Suprapubic skin (tissue), 3 donors: ENCODE results near the gene FCGR3B.
"Not testable (repeated sequence)": the region's sequence is repeated elsewhere in the genome, so short reads cannot be mapped to it uniquely, and the experiment has no call there.

Experiments used
- EP300 ChIP-seq: sonication (generic); formaldehyde crosslinking; IDR thresholded peaks from one replicate; pipeline ENCODE4 v1.6.1; 2017; ENCODE audit warnings: antibody characterized with exemption
- TF ChIP-seq, protein P1 (sequence below), 2 donors: fragments of 200-600 bp in 1 of 2; fragments of 450-650 bp in 1 of 2; sonication (generic) in 1 of 2; IDR thresholded peaks; one replicate each; pipeline ENCODE4 v1.5.1; 2016 to 2019; ENCODE audit warnings: antibody characterized with exemption in 2 of 2, mild to moderate bottlenecking in 1 of 2, moderate library complexity in 1 of 2

- not testable (repeated sequence) for TF ChIP-seq EP300
- TF ChIP-seq, protein P1, sequence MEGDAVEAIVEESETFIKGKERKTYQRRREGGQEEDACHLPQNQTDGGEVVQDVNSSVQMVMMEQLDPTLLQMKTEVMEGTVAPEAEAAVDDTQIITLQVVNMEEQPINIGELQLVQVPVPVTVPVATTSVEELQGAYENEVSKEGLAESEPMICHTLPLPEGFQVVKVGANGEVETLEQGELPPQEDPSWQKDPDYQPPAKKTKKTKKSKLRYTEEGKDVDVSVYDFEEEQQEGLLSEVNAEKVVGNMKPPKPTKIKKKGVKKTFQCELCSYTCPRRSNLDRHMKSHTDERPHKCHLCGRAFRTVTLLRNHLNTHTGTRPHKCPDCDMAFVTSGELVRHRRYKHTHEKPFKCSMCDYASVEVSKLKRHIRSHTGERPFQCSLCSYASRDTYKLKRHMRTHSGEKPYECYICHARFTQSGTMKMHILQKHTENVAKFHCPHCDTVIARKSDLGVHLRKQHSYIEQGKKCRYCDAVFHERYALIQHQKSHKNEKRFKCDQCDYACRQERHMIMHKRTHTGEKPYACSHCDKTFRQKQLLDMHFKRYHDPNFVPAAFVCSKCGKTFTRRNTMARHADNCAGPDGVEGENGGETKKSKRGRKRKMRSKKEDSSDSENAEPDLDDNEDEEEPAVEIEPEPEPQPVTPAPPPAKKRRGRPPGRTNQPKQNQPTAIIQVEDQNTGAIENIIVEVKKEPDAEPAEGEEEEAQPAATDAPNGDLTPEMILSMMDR (IDR thresholded peaks at IDR 0.05), result not testable (repeated sequence)
These were observed 30.8 kb upstream of the FCGR3B start for GRCh38 chr1:161661660-161662311.
